Measurements from ENCODE around the gene HNRNPCL2. TPM values are rescaled to one million over a fixed set of nuclear protein-coding genes. Genes with fewer than 3 reads are reported as not detected.
A peak's percentile ranks its signal among the peaks of the same experiment; 100 is the strongest.
"Not testable (repeated sequence)": the region's sequence is repeated elsewhere in the genome, so short reads cannot be mapped to it uniquely, and the experiment has no call there.

Gene HNRNPCL2
- total RNA-seq (2021; ENCODE audit: unreplicated experiment): not detected
- not detected for polyA plus RNA-seq (2012; ENCODE audit: insufficient read length)
- not detected for Bru-seq, nascent RNA
- not detected for BruChase-seq, experiment 1, labeled RNA remaining after a 2-hour chase
- BruChase-seq, experiment 2, labeled RNA remaining after a 6-hour chase: percentile 17 among the genes with signal in this experiment
- long read RNA-seq: 0 reads

DNA sequence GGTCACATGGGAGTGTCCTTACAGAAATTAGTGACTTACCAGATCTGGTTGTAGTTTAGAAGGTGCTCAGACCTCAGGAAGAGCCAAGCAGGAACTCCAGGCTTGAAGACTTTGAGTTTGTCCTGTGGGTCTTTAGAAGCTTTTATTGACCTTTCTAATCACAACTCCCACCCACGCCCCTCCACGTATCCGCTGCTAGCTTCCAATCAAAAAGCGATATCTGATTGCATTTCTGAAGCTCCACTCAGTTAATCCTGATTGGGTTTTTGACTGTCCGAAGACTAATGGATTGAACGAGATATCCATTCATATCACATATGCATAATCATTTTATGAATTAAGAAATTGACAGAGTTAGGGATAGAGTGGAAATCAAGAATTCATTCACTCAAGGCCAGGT, at the start of gene HNRNPCL2:
HNRNPCL2 (minus strand) TSS at position 101 of the 400 bp plus-strand sequence. CDS start 454 bp downstream, outside the sequence.
- intact Hi-C loops (cut with micrococcal nuclease; ENCODE audit: unreplicated experiment); H3K27me3 ChIP-seq (ENCODE audit: control insufficient read depth, insufficient read depth, low read length); H3K4me1 ChIP-seq (ENCODE audit: control insufficient read depth, insufficient read depth, low read length); POLR2A ChIA-PET; CTCF ChIA-PET; H3K36me3 ChIP-seq (ENCODE audit: control insufficient read depth, insufficient read depth, low read length); in situ Hi-C loops (cut with HindIII; ENCODE audit: low pct_unique_long_range_greater_than_20kb, low sequenced_read_pairs); H3K27ac ChIP-seq (ENCODE audit: low read length); H3K9me3 ChIP-seq (ENCODE audit: control insufficient read depth, insufficient read depth, low read depth, low read length); H3K4me3 ChIP-seq (ENCODE audit: low read depth in 2 of 2, low read length in 2 of 2); BruUV-seq (replicated peaks); DNase-seq (ENCODE audit: low read depth, low spot score); ATAC-seq: not testable (repeated sequence)

DNA sequence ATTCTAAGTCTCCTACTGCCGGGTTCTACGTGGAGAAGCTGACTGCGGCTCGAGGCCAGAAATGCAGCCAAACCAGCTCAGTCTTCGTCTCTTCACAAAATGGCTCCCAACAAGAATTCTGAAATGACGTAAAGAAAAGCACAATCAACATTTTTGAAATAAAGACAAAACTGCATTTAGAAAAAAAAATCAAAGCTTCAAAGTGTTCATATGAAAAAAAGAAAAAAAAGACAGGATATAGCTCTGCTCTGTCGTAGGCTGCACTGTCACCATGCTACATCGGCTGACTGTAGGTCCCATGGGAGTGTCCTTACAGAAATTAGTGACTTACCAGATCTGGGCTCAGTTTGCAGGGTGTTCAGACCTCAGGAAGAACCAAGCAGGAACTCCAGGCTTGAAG, 48.9 kb upstream of the HNRNPCL2 start, which contains the start of gene HNRNPCL4:
HNRNPCL4 (minus strand) TSS at position 101 of the 400 bp plus-strand sequence. CDS start 164 bp downstream, outside the sequence.
- intact Hi-C loops (cut with micrococcal nuclease; ENCODE audit: unreplicated experiment); BruUV-seq (replicated peaks); DNase-seq (ENCODE audit: low read depth, low spot score); ATAC-seq; H3K27me3 ChIP-seq (ENCODE audit: control insufficient read depth, insufficient read depth, low read length); H3K4me3 ChIP-seq (ENCODE audit: low read depth in 2 of 2, low read length in 2 of 2); H3K36me3 ChIP-seq (ENCODE audit: control insufficient read depth, insufficient read depth, low read length); H3K4me1 ChIP-seq (ENCODE audit: control insufficient read depth, insufficient read depth, low read length); in situ Hi-C loops (cut with HindIII; ENCODE audit: low pct_unique_long_range_greater_than_20kb, low sequenced_read_pairs); H3K27ac ChIP-seq (ENCODE audit: low read length); H3K9me3 ChIP-seq (ENCODE audit: control insufficient read depth, insufficient read depth, low read depth, low read length); CTCF ChIA-PET; POLR2A ChIA-PET: not testable (repeated sequence)

DNA sequence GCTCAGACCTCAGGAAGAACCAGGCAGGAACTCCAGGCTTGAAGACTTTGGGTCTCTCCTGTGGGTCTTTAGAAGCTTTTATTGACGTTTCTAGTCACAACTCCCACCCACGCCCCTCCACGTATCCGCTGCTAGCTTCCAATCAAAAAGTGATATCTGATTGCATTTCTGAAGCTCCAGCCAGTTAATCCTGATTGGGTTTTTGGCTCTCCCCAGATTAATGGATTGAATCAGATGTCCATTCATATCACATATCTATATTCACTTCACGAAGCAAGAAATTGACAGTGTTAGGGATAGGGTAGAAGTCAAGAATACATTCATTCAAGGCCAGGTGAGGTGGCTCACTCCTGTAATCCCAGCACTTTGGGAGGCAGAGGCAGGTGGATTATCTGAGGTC, 39.3 kb upstream of the HNRNPCL2 start, which contains the start of gene PRAMEF26:
PRAMEF26 (minus strand) TSS at position 101 of the 400 bp plus-strand sequence. CDS start 2,914 bp downstream, outside the sequence.
- DNase-seq (ENCODE audit: low read depth, low spot score); CTCF ChIA-PET; H3K4me1 ChIP-seq (ENCODE audit: control insufficient read depth, insufficient read depth, low read length); H3K27me3 ChIP-seq (ENCODE audit: control insufficient read depth, insufficient read depth, low read length); ATAC-seq; H3K9me3 ChIP-seq (ENCODE audit: control insufficient read depth, insufficient read depth, low read depth, low read length); BruUV-seq (replicated peaks); intact Hi-C loops (cut with micrococcal nuclease; ENCODE audit: unreplicated experiment); in situ Hi-C loops (cut with HindIII; ENCODE audit: low pct_unique_long_range_greater_than_20kb, low sequenced_read_pairs); H3K4me3 ChIP-seq (ENCODE audit: low read depth in 2 of 2, low read length in 2 of 2); POLR2A ChIA-PET; H3K36me3 ChIP-seq (ENCODE audit: control insufficient read depth, insufficient read depth, low read length); H3K27ac ChIP-seq (ENCODE audit: low read length): not testable (repeated sequence)

DNA sequence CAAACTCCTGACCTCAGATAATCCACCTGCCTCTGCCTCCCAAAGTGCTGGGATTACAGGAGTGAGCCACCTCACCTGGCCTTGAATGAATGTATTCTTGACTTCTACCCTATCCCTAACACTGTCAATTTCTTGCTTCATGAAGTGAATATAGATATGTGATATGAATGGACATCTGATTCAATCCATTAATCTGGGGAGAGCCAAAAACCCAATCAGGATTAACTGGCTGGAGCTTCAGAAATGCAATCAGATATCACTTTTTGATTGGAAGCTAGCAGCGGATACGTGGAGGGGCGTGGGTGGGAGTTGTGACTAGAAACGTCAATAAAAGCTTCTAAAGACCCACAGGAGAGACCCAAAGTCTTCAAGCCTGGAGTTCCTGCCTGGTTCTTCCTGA, 46.2 kb downstream of the HNRNPCL2 start, which contains the start of gene PRAMEF25:
PRAMEF25 (plus strand) TSS at position 301 of the 400 bp plus-strand sequence. CDS start 2,920 bp downstream, outside the sequence.
- H3K4me3 ChIP-seq (ENCODE audit: low read depth in 2 of 2, low read length in 2 of 2); H3K4me1 ChIP-seq (ENCODE audit: control insufficient read depth, insufficient read depth, low read length); H3K27ac ChIP-seq (ENCODE audit: low read length); DNase-seq (ENCODE audit: low read depth, low spot score); BruUV-seq (replicated peaks); ATAC-seq; H3K36me3 ChIP-seq (ENCODE audit: control insufficient read depth, insufficient read depth, low read length); CTCF ChIA-PET; H3K9me3 ChIP-seq (ENCODE audit: control insufficient read depth, insufficient read depth, low read depth, low read length); in situ Hi-C loops (cut with HindIII; ENCODE audit: low pct_unique_long_range_greater_than_20kb, low sequenced_read_pairs); POLR2A ChIA-PET; intact Hi-C loops (cut with micrococcal nuclease; ENCODE audit: unreplicated experiment); H3K27me3 ChIP-seq (ENCODE audit: control insufficient read depth, insufficient read depth, low read length): not testable (repeated sequence)

Other genes starting within 250 kb of the HNRNPCL2 start
- not detected for gene PRAMEF4, start 230.7 kb downstream of the HNRNPCL2 start, total RNA-seq (2021; ENCODE audit: unreplicated experiment)
- gene PRAMEF10, start 218.6 kb downstream of the HNRNPCL2 start, total RNA-seq (2021; ENCODE audit: unreplicated experiment): not detected
- gene PRAMEF7, start 200.2 kb downstream of the HNRNPCL2 start, total RNA-seq (2021; ENCODE audit: unreplicated experiment): not detected
- gene PRAMEF6, start 169.3 kb downstream of the HNRNPCL2 start, total RNA-seq (2021; ENCODE audit: unreplicated experiment): not detected
- not detected for gene PRAMEF27, start 60.3 kb downstream of the HNRNPCL2 start, total RNA-seq (2021; ENCODE audit: unreplicated experiment)
- not detected for gene HNRNPCL3, start 56.1 kb downstream of the HNRNPCL2 start, total RNA-seq (2021; ENCODE audit: unreplicated experiment)
- gene PRAMEF25, start 46.1 kb downstream of the HNRNPCL2 start, total RNA-seq (2021; ENCODE audit: unreplicated experiment): not detected
- not detected for gene PRAMEF26, start 39.2 kb upstream of the HNRNPCL2 start, total RNA-seq (2021; ENCODE audit: unreplicated experiment)
- gene HNRNPCL4, start 48.8 kb upstream of the HNRNPCL2 start, total RNA-seq (2021; ENCODE audit: unreplicated experiment): not detected
- gene PRAMEF9, start 55.0 kb upstream of the HNRNPCL2 start, total RNA-seq (2021; ENCODE audit: unreplicated experiment): not detected
- gene PRAMEF13, start 84.6 kb upstream of the HNRNPCL2 start, total RNA-seq (2021; ENCODE audit: unreplicated experiment): not detected
- not detected for gene PRAMEF18, start 109.3 kb upstream of the HNRNPCL2 start, total RNA-seq (2021; ENCODE audit: unreplicated experiment)
- gene PRAMEF5, start 137.3 kb upstream of the HNRNPCL2 start, total RNA-seq (2021; ENCODE audit: unreplicated experiment): not detected
- gene PRAMEF8, start 168.3 kb upstream of the HNRNPCL2 start, total RNA-seq (2021; ENCODE audit: unreplicated experiment): not detected
- not detected for gene PRAMEF33, start 186.7 kb upstream of the HNRNPCL2 start, total RNA-seq (2021; ENCODE audit: unreplicated experiment)
- not detected for gene PRAMEF15, start 198.7 kb upstream of the HNRNPCL2 start, total RNA-seq (2021; ENCODE audit: unreplicated experiment)
- not detected for gene PRAMEF14, start 230.3 kb upstream of the HNRNPCL2 start, total RNA-seq (2021; ENCODE audit: unreplicated experiment)

All from Panc1 (cell line).